Right atrium auricular region (tissue), 2 donors: ENCODE results near the gene ST6GAL1. TPM values are rescaled to one million over a fixed set of nuclear protein-coding genes. Genes with fewer than 3 reads are reported as not detected.

Experiments used
- DNase-seq: peaks from one replicate; pipeline ENCODE4 v3.0.0-alpha.2; 2019; ENCODE audit warnings: low spot score
- H3K27ac ChIP-seq, 2 donors: fragments of 200-600 bp; sonication (generic); 1 replicate in 1 of 2; 2 replicates in 1 of 2; pipeline ENCODE4 v1.5.1; 2016 to 2019
- H3K27me3 ChIP-seq, 2 donors: fragments of 200-600 bp; sonication (generic); one replicate each; pipeline versions ENCODE4 v1.5.1 to v1.6.0; 2017 to 2019
- H3K36me3 ChIP-seq: fragments of 200-600 bp; sonication (generic); one replicate; pipeline ENCODE4 v1.5.1; 2016
- H3K4me1 ChIP-seq, 2 donors: fragments of 200-600 bp; sonication (generic); one replicate each; pipeline versions ENCODE4 v1.5.1 to v1.6.0; 2017 to 2019
- H3K4me3 ChIP-seq, 2 donors: fragments of 200-600 bp; sonication (generic); 1 replicate in 1 of 2; 2 replicates in 1 of 2; pipeline ENCODE4 v1.5.1; 2017 to 2019; ENCODE audit warnings: mild to moderate bottlenecking in 1 of 2, moderate library complexity in 1 of 2
- H3K9me3 ChIP-seq, 2 donors: fragments of 200-600 bp; sonication (generic); one replicate each; pipeline ENCODE4 v1.5.1; 2019
- total RNA-seq, 2 donors: library from RNA; depleted of rRNA; stranded (reverse); fragments of >200 nt; gene quantifications; one replicate each; pipeline ENCODE4 v1.1.0, GENCODE V29; 2016
- TF ChIP-seq, protein P1 (sequence below), 2 donors: fragments of 200-600 bp; sonication (generic); IDR thresholded peaks; one replicate each; pipeline ENCODE4 v1.5.1; 2019; ENCODE audit warnings: antibody characterized with exemption in 2 of 2

Gene ST6GAL1
- total RNA-seq, 2 donors from 2014 or later: 55.1 to 94.3 TPM

- no peak for DNase-seq
- no peaks in the 10 kb centered on the region for H3K9me3 ChIP-seq
- peaks cover 0 to 56% of the 10 kb centered on the region in 2 donors for H3K4me1 ChIP-seq
- H3K27ac ChIP-seq: no peak overlapping the region
- H3K4me3 ChIP-seq: no peak overlapping the region
- TF ChIP-seq, protein P1, sequence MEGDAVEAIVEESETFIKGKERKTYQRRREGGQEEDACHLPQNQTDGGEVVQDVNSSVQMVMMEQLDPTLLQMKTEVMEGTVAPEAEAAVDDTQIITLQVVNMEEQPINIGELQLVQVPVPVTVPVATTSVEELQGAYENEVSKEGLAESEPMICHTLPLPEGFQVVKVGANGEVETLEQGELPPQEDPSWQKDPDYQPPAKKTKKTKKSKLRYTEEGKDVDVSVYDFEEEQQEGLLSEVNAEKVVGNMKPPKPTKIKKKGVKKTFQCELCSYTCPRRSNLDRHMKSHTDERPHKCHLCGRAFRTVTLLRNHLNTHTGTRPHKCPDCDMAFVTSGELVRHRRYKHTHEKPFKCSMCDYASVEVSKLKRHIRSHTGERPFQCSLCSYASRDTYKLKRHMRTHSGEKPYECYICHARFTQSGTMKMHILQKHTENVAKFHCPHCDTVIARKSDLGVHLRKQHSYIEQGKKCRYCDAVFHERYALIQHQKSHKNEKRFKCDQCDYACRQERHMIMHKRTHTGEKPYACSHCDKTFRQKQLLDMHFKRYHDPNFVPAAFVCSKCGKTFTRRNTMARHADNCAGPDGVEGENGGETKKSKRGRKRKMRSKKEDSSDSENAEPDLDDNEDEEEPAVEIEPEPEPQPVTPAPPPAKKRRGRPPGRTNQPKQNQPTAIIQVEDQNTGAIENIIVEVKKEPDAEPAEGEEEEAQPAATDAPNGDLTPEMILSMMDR (IDR thresholded peaks at IDR 0.05): no peak
- H3K27me3 ChIP-seq: no peaks in the 10 kb centered on the region
- H3K36me3 ChIP-seq: no peaks in the 10 kb centered on the region
Observed at GRCh38 chr3:186994000-186994955, 64.0 kb downstream of the ST6GAL1 start.

DNA sequence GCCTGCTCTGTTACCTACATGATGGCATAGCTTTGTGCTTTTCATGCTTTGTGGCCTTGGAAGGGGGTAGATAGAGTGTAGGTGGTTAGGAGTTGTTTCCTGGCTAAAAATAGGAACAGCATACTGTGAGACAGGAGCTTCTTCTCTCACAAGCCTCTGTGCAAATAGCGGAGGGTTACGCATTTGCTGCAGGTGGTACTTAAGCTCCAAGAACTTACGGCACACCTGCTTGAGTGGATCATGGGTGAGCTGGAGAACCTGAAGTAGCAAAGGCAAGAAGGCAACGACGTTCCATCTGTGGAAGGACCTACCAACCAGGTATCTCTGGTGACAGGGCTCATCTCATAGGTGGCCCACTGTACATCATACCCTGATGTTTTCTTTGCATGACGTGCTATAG, 66.0 kb downstream of the ST6GAL1 start:
- Histone ChIP-seq H3K36me3 (no peaks in the 10 kb centered on the region), H3K9me3 (no peaks in the 10 kb centered on the region), H3K4me1 (peaks cover 0 to 39% of the 10 kb centered on the region in 2 donors), H3K27me3 (no peaks in the 10 kb centered on the region), H3K27ac (no peak overlapping the region), H3K4me3 (no peak overlapping the region)
- no peak for DNase-seq
- TF ChIP-seq, protein P1 (IDR thresholded peaks at IDR 0.05): no peak

DNA sequence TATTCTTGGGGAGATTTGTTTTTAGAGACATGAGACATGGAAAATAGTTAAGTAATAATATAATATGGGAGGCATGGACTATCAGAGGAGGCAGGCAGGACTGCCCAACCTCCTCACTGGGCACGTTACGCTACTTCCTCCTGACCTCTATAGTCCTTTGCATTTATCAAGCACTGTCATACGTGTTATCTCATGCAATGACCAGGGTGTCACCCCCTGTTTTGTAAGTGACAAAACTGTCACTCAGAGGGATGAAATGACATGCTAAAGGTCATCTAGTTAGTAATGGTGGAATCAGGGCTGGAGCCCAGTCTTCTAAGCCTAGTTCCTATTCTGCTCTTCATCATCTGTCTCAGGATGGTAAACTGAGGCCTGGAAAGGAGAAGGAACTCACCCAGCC, 66.7 kb downstream of the ST6GAL1 start:
- Histone ChIP-seq H3K36me3 (no peaks in the 10 kb centered on the region), H3K27me3 (no peaks in the 10 kb centered on the region), H3K9me3 (no peaks in the 10 kb centered on the region), H3K27ac (no peak overlapping the region), H3K4me1 (peaks cover 0 to 36% of the 10 kb centered on the region in 2 donors), H3K4me3 (no peak overlapping the region)
- DNase-seq: no peak
- TF ChIP-seq, protein P1 (IDR thresholded peaks at IDR 0.05): no peak

GRCh38 chr3:186997473-186997939, 67.2 kb downstream of the ST6GAL1 start:
- no peaks in the 10 kb centered on the region for H3K36me3 ChIP-seq
- no peak for DNase-seq
- no peak overlapping the region for H3K27ac ChIP-seq
- H3K4me3 ChIP-seq: no peak overlapping the region
- H3K27me3 ChIP-seq: no peaks in the 10 kb centered on the region
- H3K4me1 ChIP-seq: peaks cover 0 to 34% of the 10 kb centered on the region in 2 donors
- TF ChIP-seq, protein P1 (IDR thresholded peaks at IDR 0.05): no peak
- H3K9me3 ChIP-seq: no peaks in the 10 kb centered on the region

GRCh38 chr3:186998937-186999368, 68.6 kb downstream of the ST6GAL1 start:
- TF ChIP-seq, protein P1 (IDR thresholded peaks at IDR 0.05): no peak
- H3K27me3 ChIP-seq: no peaks in the 10 kb centered on the region
- H3K9me3 ChIP-seq: no peaks in the 10 kb centered on the region
- H3K4me3 ChIP-seq: no peak overlapping the region
- no peaks in the 10 kb centered on the region for H3K36me3 ChIP-seq
- H3K4me1 ChIP-seq: peaks cover 0 to 23% of the 10 kb centered on the region in 2 donors
- DNase-seq: no peak
- H3K27ac ChIP-seq: no peak overlapping the region
